ENCODE results near the gene IAPP.
"Not testable (repeated sequence)": the region's sequence is repeated elsewhere in the genome, so short reads cannot be mapped to it uniquely, and the experiment has no call there.

IAPP gene

DNA sequence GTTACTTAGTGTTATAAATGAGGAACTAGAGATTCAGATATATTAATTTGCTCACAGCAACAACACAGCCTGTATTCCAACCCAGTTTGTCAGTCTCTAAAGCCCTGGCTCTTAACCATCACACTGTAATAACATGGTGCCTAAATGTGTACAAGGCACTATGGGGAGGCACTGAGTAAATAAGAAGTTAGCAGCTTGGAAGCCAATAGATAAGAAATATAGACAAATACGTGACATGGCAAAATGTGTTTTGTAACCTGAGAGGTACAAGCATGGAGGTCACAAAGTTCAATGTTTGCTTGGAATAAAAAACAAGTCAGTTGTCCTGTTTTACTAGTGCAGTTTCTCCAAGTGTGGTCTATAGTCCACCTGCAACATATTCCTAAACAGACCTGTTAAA is 21.7 kb upstream of the IAPP start:
- no peak for TF ChIP-seq GATA1 (IDR thresholded peaks at IDR 0.05; ENCODE audit: low read depth, low read length)
- TF ChIP-seq POLR2A (IDR thresholded peaks at IDR 0.05; ENCODE audit: low read length) = no peak
- no peak for DNase-seq

DNA sequence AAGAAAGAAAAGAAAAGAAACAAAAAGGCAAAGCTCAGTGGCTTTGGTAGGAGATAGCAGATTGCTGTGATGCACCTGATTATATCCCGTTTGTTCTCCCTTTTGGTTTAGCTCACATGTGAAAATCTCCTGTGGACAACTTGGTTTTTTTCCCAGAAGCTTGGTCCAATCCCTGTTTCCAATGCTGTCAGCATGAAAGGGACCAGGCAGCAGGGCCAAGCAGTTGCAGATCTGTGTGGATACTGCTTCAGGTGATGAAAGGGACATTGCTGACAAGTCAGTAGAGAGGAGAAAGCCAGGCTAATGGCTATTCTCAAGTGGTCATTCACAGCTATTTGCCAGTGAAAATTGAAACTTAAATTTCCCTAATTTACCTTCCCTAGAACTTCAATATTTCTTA is 19.2 kb upstream of the IAPP start:
- TF ChIP-seq POLR2A (IDR thresholded peaks at IDR 0.05; ENCODE audit: low read length) (no peak), GATA1 (IDR thresholded peaks at IDR 0.05; ENCODE audit: low read depth, low read length) (no peak)
- DNase-seq = no peak

DNA sequence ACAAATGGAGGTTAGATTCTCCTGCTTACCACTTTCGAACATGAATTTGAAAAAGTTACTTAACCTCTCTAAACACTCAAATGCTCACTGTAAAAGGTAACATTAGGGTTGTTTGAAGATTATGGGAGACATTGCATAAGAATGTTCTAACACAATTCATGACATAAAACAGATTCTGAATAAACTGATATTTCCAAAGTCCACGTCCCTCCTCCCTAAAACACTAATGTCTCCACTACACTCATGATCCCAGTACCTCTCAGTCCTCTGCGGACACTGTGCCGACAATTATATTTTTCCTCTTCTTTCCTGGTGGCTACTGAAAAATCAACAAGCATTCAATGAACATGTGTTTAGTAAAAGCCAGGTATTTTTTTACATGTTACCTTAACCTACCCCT is 18.8 kb upstream of the IAPP start:
- no peak for DNase-seq
- TF ChIP-seq POLR2A (IDR thresholded peaks at IDR 0.05; ENCODE audit: low read length) (no peak), GATA1 (IDR thresholded peaks at IDR 0.05; ENCODE audit: low read depth, low read length) (no peak)

DNA sequence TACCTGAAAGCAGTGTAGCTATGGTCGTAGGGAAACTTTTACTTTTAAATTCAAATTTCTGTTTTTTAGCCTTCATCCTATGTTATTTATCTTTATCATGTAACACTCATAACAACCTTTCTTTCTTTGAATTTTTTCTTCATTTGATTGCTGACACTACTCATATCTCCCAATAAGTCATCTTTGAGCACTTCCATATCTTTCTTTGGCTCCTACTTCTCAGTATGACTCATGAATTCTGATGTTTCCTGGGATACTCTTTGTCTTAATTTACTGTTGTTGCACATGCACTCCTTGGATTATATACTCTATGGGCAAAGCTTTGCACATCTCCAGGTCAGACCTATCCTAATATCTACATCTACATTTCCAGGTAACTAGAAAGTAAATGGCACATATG is 18.1 kb upstream of the IAPP start:
- no peak for DNase-seq
- TF ChIP-seq GATA1 (IDR thresholded peaks at IDR 0.05; ENCODE audit: low read depth, low read length) = no peak
- TF ChIP-seq POLR2A (IDR thresholded peaks at IDR 0.05; ENCODE audit: low read length) = no peak

DNA sequence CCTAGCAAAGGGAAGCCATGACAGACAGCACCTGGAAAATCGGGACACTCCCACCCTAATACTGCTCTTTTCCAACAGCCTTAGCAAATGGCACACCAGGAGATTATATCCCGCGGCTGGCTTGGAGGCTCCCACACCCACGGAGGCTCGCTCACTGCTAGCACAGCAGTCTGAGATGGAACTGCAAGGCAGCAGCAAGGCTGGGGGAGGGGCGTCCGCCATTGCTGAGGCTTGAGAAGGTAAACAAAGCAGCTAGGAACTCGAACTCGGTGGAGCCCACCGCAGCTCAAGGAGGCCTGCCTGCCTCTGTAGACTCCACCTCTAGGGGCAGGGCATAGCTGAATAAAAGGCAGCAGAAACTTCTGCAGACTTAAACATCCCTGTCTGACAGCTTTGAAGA is 12.1 kb upstream of the IAPP start:
- DNase-seq = not testable (repeated sequence)

DNA sequence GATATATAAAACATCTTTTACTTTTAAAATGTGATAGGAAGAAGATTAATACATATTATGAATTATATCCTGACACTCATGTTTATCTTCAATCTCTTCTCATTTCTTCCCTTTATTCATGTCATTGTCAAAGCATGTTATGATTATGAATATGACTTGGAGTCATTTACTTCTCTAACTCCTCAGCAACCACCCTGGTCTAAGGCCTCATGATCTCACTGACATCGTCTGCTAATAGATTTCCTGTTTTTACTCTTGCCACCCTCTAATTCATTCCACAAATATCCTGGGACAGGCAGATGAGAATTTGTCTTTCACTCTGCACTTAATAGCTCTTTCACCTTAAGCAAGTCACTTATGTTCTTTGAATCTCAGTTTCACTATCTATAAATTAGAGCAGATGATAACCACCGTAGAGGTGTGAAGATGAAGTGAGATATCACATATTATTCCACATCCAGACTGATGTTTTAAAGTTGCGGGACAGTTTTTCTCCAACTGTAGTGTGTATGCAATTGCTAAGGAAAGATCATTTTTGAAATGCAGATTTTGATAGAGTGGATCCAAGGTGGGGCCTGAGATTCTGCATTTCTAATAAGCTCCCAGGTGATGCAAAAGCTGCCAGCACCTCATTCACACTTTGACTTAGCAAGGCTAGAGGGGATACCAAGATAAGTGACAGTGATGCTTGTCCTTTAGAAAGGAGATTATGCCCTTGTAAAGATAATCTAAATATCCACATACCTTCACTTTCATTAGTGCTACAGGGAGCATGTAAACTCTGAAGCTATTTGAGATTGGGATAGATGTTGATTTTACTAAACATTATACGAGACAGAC is 3.3 kb upstream of the IAPP start:
- DNase-seq = no peak
- no peak for TF ChIP-seq GATA1 (IDR thresholded peaks at IDR 0.05; ENCODE audit: low read depth, low read length)

DNA sequence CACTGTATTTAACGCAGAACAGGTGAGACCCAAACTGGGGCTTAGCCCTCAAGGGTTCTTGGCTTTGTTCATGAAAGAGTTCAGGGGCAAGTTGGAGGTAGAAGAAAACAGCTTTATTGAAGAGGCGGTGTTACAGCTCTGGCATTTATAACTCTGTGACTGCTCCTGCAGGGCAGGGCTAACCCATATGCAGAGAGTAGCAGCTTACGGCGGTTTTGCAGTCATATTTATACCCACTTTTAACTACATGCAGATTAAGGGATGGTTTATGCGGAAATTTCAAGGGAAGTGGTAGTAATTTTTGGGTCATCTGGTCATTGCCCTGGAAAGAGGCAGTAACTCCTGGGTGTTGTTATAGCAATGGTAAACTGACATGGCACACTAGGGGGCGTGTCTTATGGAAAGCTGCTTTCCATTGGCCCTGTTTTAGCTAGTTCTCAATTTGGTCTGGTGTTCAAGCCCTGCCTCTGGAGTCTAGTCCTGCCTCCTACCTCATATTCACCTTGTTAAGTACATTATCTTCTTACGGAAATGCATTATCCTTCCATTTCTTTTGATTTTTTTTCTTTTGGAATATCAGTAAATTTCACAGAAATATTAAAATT is 1.8 kb upstream of the IAPP start:
- DNase-seq = peak in 1 of 2 experiments; percentile 12
- no peak for TF ChIP-seq POLR2A (IDR thresholded peaks at IDR 0.05; ENCODE audit: low read length)
- no peak for TF ChIP-seq GATA1 (IDR thresholded peaks at IDR 0.05; ENCODE audit: low read depth, low read length)

DNA sequence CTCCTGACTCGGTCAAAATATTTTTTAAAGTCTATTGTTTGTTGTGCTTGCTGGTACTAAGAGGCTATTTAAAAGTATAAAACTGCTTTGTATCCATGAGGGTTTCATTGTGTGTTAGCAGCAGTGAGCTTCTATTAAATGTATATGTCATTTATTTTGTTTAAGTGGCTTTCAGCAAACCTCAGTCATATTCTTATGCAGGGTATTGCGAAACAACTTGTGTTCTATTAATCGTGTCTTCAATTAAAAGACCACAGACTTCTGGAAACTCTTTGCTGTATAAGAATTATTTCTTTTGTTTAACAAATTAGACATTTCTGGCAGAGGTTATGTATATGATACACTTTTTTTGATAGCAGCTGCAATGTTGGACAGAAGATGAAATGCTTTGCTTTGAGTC is 6.5 kb downstream of the IAPP start:
- no peak for DNase-seq
- TF ChIP-seq GATA1 (IDR thresholded peaks at IDR 0.05; ENCODE audit: low read depth, low read length) (no peak), POLR2A (IDR thresholded peaks at IDR 0.05; ENCODE audit: low read length) (no peak)

DNA sequence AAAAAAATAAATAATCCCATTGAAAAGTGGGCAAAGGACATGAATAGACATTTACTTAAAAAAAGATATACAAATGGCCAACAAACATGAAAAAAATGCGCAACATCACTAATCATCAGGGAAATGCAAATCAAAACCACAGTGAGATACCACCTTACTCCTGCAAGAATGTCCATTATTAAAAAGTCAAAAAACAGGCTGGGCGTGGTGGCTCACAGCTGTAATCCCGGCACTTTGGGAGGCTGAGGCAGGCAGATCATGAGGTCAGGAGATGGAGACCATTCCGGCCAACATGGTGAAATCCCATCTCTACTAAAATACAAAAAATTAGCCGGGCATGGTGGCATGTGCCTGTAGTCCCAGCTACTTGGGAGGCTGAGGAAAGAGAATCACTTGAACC is 8.6 kb downstream of the IAPP start:
- DNase-seq = not testable (repeated sequence)

DNA sequence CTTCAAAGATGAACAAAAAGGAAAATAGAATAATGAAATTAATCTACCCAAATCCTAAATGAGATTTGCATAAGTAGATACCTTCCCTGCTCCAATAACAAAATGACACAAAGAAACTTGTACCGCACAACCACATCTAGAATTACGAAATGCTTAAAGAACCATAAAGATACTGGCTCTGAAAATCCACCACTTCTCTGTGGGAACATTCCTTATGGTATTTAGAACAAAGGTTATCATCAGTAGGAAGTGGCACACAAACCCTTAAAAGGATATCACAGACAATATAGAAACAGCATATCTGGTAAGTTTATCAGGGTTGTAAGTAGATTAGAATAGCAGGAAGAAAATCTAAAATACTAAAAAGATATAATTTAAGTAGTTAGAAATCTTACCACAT is 11.6 kb downstream of the IAPP start:
- no peak for DNase-seq
- no peak for TF ChIP-seq POLR2A (IDR thresholded peaks at IDR 0.05; ENCODE audit: low read length)
- TF ChIP-seq GATA1 (IDR thresholded peaks at IDR 0.05; ENCODE audit: low read depth, low read length) = no peak

DNA sequence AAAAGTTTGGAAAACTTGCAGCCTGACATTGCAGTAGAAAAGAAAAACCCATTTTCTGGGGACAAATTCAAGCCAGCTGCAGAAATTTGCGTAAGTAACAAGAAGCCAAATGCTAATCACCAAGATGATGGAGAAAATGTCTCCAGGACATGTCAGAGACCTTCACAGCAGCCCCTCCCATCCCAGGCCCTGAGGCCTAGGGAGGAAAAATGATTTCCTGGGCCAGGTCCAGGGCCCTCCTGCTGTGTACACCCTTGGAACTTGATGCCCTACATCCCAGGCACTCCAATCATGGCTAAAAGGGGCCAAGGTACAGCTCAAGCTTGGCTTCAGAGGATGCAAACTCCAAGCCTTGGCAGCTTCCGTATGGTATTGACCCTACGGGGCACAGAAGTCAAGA is 14.5 kb downstream of the IAPP start:
- DNase-seq = no peak

DNA sequence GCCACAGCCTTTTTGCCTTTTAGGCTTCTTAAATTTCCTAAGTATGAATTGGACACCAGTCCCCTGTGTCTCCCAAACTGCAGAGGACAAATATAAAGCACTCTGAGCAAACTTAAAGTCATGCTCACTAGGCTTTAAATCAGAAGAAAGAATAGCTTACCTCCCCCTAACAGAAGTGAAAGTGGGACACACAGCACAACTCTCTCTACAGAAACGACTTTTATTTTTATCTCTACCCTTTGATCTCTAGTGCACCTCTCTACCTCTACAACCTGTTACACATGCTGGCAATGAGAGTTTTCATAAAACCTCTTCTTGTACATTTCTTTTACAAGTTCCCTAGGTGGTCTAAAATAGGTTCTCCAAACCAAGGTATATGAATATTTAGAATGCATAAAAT is 19.7 kb downstream of the IAPP start:
- DNase-seq = no peak
- no peak for TF ChIP-seq POLR2A (IDR thresholded peaks at IDR 0.05; ENCODE audit: low read length)
- no peak for TF ChIP-seq GATA1 (IDR thresholded peaks at IDR 0.05; ENCODE audit: low read depth, low read length)

More for the DNA sequence above, 14.5 kb downstream of the IAPP start:
- TF ChIP-seq GATA1 (IDR thresholded peaks at IDR 0.05; ENCODE audit: low read depth, low read length) (no peak), POLR2A (IDR thresholded peaks at IDR 0.05; ENCODE audit: low read length) (no peak)

DNA sequence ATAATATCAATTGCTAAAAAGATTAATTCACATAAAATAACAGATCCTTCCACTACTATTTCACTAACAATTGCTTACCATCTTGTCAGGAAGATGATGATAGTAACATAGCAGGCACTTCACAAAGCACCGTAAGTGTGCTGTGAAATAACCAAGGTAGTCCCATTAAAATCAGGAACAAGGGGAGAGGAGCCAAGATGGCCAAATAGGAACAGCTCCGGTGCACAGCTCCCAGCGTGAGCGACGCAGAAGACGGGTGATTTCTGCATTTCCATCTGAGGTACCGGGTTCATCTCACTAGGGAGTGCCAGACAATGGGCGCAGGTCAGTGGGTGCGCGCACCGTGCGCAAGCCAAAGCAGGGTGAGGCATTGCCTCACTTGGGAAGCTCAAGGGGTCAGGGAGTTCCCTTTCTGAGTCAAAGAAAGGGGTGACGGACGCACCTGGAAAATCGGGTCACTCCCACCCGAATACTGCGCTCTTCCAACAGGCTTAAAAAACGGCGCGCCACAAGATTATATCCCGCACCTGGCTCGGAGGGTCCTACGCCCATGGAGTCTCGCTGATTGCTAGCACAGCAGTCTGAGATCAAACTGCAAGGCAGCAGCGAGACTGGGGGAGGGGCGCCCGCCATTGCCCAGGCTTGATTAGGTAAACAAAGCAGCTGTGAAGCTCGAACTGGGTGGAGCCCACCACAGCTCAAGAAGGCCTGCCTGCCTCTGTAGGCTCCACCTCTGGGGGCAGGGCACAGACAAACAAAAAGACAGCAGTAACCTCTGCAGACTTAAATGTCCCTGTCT is 22.3 kb downstream of the IAPP start:
- not testable (repeated sequence) for DNase-seq

DNA sequence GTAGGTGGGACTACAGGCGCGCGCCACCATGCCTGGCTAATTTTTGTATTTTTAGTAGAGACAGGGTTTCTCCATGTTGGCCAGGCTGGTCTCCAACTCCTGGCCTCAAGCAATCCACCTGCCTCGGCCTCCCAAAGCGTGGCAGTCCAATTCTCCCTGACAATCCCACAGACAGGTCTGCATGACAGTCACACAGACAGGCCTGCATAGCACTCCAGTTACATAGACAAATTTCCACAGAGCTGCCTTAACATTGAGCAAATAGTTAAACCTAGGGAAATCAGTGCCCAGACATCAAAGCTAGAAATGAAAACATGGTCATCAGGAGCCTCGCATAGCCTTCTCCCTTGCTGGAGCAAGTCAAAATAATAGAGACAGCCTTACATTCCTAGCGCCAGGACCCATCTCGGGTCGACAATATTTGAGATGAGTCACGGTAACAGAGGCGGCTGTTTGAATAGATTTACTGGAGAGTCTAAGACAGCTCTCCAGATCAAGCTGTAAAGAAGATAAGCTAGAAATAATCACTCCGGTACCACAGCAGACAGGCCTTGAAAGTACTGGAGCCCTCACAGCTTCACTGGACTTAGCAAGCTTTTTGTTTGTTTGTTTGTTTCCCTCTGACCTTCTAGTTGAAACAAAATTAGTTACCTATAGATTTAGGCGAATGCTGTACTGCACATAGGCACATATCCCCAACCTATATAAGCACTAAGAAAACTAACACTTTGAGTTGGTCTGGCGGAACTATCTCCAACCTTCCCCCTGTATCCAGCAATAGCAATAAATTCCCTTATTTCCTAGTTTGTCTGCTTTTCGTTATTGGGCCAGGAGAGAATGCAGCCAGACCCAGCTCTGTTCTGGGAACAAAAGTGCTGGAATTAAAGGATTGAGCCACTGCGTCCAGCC is 40.9 kb downstream of the IAPP start:
- TF ChIP-seq POLR2A (IDR thresholded peaks at IDR 0.05; ENCODE audit: low read length) = no peak
- no peak for TF ChIP-seq GATA1 (IDR thresholded peaks at IDR 0.05; ENCODE audit: low read depth, low read length)
- DNase-seq = peak; percentile 29 to 68
